ENCODE measurements around the gene OR6V1.

DNA sequence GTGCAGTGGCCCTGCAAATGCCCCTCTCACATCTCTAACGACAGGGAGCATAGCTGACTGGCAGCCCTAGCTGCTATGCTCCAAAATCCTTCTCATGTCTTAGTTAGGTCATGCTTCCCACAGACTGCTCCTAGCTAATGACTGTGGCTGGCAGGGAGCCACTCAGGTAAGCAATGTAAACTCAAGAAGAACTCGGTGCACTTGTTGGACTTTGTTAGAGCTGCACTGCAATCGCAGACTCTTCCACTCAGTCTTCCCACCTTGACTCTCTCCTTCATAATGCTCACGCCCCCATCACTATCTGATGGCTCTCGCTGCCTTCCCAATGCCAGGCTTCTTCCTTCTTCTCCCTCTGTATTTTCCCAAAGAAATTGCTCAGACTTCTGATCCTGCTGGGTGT is 49.2 kb upstream of the OR6V1 start:
- TF ChIP-seq POLR2A (IDR thresholded peaks at IDR 0.05), result no peak
- TF ChIP-seq, protein P1, sequence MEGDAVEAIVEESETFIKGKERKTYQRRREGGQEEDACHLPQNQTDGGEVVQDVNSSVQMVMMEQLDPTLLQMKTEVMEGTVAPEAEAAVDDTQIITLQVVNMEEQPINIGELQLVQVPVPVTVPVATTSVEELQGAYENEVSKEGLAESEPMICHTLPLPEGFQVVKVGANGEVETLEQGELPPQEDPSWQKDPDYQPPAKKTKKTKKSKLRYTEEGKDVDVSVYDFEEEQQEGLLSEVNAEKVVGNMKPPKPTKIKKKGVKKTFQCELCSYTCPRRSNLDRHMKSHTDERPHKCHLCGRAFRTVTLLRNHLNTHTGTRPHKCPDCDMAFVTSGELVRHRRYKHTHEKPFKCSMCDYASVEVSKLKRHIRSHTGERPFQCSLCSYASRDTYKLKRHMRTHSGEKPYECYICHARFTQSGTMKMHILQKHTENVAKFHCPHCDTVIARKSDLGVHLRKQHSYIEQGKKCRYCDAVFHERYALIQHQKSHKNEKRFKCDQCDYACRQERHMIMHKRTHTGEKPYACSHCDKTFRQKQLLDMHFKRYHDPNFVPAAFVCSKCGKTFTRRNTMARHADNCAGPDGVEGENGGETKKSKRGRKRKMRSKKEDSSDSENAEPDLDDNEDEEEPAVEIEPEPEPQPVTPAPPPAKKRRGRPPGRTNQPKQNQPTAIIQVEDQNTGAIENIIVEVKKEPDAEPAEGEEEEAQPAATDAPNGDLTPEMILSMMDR (IDR thresholded peaks at IDR 0.05), result no peak
